AG04450 (cell line): ENCODE measurements around the gene RABIF. TPM values are rescaled to one million over a fixed set of nuclear protein-coding genes. Genes with fewer than 3 reads are reported as not detected.
A peak's percentile ranks its signal among the peaks of the same experiment; 100 is the strongest.

Source experiments
- CTCF ChIA-PET: fragments of 300-600, 350-600 bp; formaldehyde crosslinking; extraction: SDS; loops from one replicate; lab custom pipeline; 2022; ENCODE audit warnings: antibody characterized with exemption, inconsistent platforms; lab: Charles Lee
- POLR2A ChIA-PET: fragments of 350-600 bp; formaldehyde crosslinking; extraction: SDS; loops from one replicate; lab custom pipeline; 2021; ENCODE audit warnings: antibody characterized with exemption, inconsistent platforms; lab: Yijun Ruan, JAX
- DNase-seq: peaks from one replicate; pipeline ENCODE4 v3.0.0-alpha.2; 2011; ENCODE audit warnings: low read depth, low spot score
- H3K27ac ChIP-seq: one replicate; pipeline ENCODE4 v1.5.1; 2012; ENCODE audit warnings: low read depth, low read length, control low read depth
- H3K27me3 ChIP-seq: one replicate; pipeline ENCODE4 v1.6.0; 2012; ENCODE audit warnings: low read length; ENCODE audit not compliant: control insufficient read depth, insufficient read depth
- H3K4me3 ChIP-seq: 2 replicates; pipeline ENCODE4 v1.5.1; 2011; ENCODE audit warnings: mild to moderate bottlenecking, low read depth, low read length, control low read depth
- H3K9me3 ChIP-seq: 2 replicates; pipeline ENCODE4 v1.5.1; 2012; ENCODE audit warnings: low read length; ENCODE audit not compliant: control insufficient read depth, insufficient read depth
- CTCF ChIP-seq: IDR thresholded peaks from 2 replicates; pipeline ENCODE4 v1.5.1; 2011; ENCODE audit warnings: low read depth, low read length, control low read depth, inconsistent platforms
- polyA plus RNA-seq: library from polyadenylated mRNA; depleted of rRNA; stranded (reverse); fragments of >200 nt; gene quantifications from 2 replicates; pipeline ENCODE4 v1.2.3, GENCODE V29; 2011

RABIF gene
- polyA plus RNA-seq, 1 experiment, result 12.6 TPM

GRCh38 chr1:202892501-202892900, 3.6 kb upstream of the RABIF start:
- POLR2A ChIA-PET, result no interaction called here
- no peak for TF ChIP-seq CTCF
- no peaks in the 10 kb centered on the region for H3K27me3 ChIP-seq
- CTCF ChIA-PET, result no interaction called here
- no peak overlapping the region for H3K4me3 ChIP-seq
- no peaks in the 10 kb centered on the region; the same call in 1 of the 2 replicates for H3K9me3 ChIP-seq
- H3K27ac ChIP-seq, result no peak overlapping the region
- no peak for DNase-seq

- H3K27ac ChIP-seq, result no peak overlapping the region
- POLR2A ChIA-PET, result interaction anchor here (0.6 kb wide), 1 partner anchor 37 kb away, joined by 6 read pairs; the partner anchor contains the start of gene KLHL12
- no peak for DNase-seq
- CTCF ChIA-PET, result no interaction called here
- TF ChIP-seq CTCF, result no peak
- no peak overlapping the region for H3K4me3 ChIP-seq
- no peaks in the 10 kb centered on the region; the same call in 1 of the 2 replicates for H3K9me3 ChIP-seq
- no peaks in the 10 kb centered on the region for H3K27me3 ChIP-seq
These were observed 1.4 kb upstream of the RABIF start for GRCh38 chr1:202890392-202890791.

GRCh38 chr1:202888221-202888530, 773 bp downstream of the RABIF start:
- TF ChIP-seq CTCF, result no peak
- H3K27ac ChIP-seq, result no peak overlapping the region
- H3K4me3 ChIP-seq, result peak overlapping the region; percentile 89
- CTCF ChIA-PET, result no interaction called here
- POLR2A ChIA-PET, result interaction anchor here (0.5 to 1.2 kb wide), 6 partner anchors 76 to 190 kb away, joined by 3 to 11 read pairs (median 4); partner anchors contain the start of gene KDM5B
- H3K27me3 ChIP-seq, result no peaks in the 10 kb centered on the region
- DNase-seq, result no peak
- no peaks in the 10 kb centered on the region; the same call in 1 of the 2 replicates for H3K9me3 ChIP-seq

- no peak for DNase-seq
- ChIA-PET POLR2A (no interaction called here), CTCF (no interaction called here)
- Histone ChIP-seq H3K4me3 (no peak overlapping the region), H3K9me3 (no peaks in the 10 kb centered on the region), H3K27ac (no peak overlapping the region), H3K27me3 (no peaks in the 10 kb centered on the region)
- no peak for TF ChIP-seq CTCF
These were observed 7.9 kb downstream of the RABIF start for GRCh38 chr1:202880961-202881460.

GRCh38 chr1:202880062-202880461, 8.9 kb downstream of the RABIF start:
- Histone ChIP-seq H3K27ac (no peak overlapping the region), H3K4me3 (no peak overlapping the region), H3K27me3 (no peaks in the 10 kb centered on the region), H3K9me3 (no peaks in the 10 kb centered on the region)
- TF ChIP-seq CTCF, result no peak
- ChIA-PET CTCF (interaction anchor here (0.5 kb wide), 1 partner anchor 72 kb away, joined by 8 read pairs; the partner anchor contains the start of gene KDM5B), POLR2A (no interaction called here)
- DNase-seq, result no peak
